ENCODE results near the gene CHTOP. TPM values are rescaled to one million over a fixed set of nuclear protein-coding genes. Genes with fewer than 3 reads are reported as not detected.

Gene CHTOP
- total and polyA plus RNA-seq, 2 of the 13 experiments (the other 11 are each of a cell fraction or from before 2014, with no cell fraction given) = 38.0 to 51.9 TPM

DNA sequence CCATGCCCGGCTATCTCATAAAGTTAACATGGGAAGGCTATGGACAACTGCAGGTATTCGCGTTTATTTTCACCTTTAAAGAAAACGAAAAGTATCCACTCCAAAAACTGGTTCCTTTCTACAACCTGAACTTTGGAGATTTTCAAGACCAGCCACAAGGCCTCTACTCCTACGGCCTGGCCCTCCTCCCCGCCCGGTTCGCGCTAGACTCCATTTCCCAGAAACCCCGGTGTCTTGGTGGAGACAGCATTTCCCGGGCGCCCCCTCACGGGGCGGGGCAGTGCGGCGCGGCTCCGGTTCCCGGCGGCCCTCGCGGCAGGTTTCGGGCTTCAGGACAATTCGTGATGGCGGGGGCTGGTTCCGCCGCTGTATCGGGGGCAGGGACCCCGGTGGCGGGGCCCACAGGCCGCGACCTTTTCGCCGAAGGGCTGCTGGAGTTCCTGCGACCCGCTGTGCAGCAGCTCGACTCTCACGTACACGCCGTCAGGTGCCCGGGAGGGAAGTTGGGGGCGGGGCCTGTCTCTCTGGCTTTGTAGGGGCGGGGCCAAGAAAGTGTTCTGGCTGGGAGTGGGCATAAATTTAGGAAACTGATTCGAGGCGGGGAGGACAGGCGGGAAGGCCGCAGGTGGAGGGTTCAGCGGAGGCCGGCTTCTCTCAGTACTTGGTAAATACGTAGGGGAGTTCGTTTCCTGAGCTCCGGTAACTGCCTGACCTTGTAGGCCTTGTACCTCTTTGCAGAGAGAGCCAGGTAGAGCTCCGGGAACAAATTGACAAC lies 24.7 kb downstream of the CHTOP start, which contains the start of gene SNAPIN (continued):
- TF ChIP-seq ZBTB4 (CRISPR knock-in tag; IDR thresholded peaks at IDR 0.05; ENCODE audit: borderline replicate concordance) = no peak
- no peak for TF ChIP-seq GLI4 (CRISPR knock-in tag; IDR thresholded peaks at IDR 0.05; ENCODE audit: borderline replicate concordance)
- no peak for TF ChIP-seq NR2F1 (CRISPR knock-in tag; IDR thresholded peaks at IDR 0.05)
- TF ChIP-seq, protein P1, sequence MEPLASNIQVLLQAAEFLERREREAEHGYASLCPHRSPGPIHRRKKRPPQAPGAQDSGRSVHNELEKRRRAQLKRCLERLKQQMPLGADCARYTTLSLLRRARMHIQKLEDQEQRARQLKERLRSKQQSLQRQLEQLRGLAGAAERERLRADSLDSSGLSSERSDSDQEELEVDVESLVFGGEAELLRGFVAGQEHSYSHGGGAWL (CRISPR knock-in tag; IDR thresholded peaks at IDR 0.05) = peak; percentile 35; the same call in 1 of the 2 replicates
- peak; percentile 89; the same call in 1 of the 2 replicates for TF ChIP-seq ZNF414 (CRISPR knock-in tag; IDR thresholded peaks at IDR 0.05)
- TF ChIP-seq ZMAT3 (CRISPR knock-in tag; conservative IDR thresholded peaks at IDR 0.05) = no peak; the same call in 1 of the 2 replicates
- no peak for TF ChIP-seq HNF4A (CRISPR knock-in tag; IDR thresholded peaks at IDR 0.05)
- no peak for TF ChIP-seq WIZ (CRISPR knock-in tag; IDR thresholded peaks at IDR 0.05)
- peak; percentile 68; the same call in 1 of the 2 replicates for TF ChIP-seq MAF1 (CRISPR knock-in tag; IDR thresholded peaks at IDR 0.05; ENCODE audit: borderline replicate concordance)
- TF ChIP-seq SKI (IDR thresholded peaks at IDR 0.05; ENCODE audit: partially characterized antibody) = no peak
- no peak for TF ChIP-seq ZKSCAN8 (CRISPR knock-in tag; IDR thresholded peaks at IDR 0.05; ENCODE audit: borderline replicate concordance)
- no peak; the same call in 1 of the 2 replicates for TF ChIP-seq ETV5 (CRISPR knock-in tag; IDR thresholded peaks at IDR 0.05; ENCODE audit: borderline replicate concordance)
- no peak for TF ChIP-seq HES4 (CRISPR knock-in tag; IDR thresholded peaks at IDR 0.05; ENCODE audit: borderline replicate concordance)
- TF ChIP-seq ZNF841 (CRISPR knock-in tag; IDR thresholded peaks at IDR 0.05; ENCODE audit: borderline replicate concordance) = no peak
- TF ChIP-seq, protein P2, sequence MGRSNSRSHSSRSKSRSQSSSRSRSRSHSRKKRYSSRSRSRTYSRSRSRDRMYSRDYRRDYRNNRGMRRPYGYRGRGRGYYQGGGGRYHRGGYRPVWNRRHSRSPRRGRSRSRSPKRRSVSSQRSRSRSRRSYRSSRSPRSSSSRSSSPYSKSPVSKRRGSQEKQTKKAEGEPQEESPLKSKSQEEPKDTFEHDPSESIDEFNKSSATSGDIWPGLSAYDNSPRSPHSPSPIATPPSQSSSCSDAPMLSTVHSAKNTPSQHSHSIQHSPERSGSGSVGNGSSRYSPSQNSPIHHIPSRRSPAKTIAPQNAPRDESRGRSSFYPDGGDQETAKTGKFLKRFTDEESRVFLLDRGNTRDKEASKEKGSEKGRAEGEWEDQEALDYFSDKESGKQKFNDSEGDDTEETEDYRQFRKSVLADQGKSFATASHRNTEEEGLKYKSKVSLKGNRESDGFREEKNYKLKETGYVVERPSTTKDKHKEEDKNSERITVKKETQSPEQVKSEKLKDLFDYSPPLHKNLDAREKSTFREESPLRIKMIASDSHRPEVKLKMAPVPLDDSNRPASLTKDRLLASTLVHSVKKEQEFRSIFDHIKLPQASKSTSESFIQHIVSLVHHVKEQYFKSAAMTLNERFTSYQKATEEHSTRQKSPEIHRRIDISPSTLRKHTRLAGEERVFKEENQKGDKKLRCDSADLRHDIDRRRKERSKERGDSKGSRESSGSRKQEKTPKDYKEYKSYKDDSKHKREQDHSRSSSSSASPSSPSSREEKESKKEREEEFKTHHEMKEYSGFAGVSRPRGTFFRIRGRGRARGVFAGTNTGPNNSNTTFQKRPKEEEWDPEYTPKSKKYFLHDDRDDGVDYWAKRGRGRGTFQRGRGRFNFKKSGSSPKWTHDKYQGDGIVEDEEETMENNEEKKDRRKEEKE (IDR thresholded peaks at IDR 0.05) = no peak
- TF ChIP-seq CBFB (CRISPR knock-in tag; IDR thresholded peaks at IDR 0.05) = 0 out of 2 replicates have a peak, but pooled peaks have one; percentile 22
- no peak for TF ChIP-seq ONECUT2 (CRISPR knock-in tag; IDR thresholded peaks at IDR 0.05)
- no peak for TF ChIP-seq TCF7L2 (IDR thresholded peaks at IDR 0.05; ENCODE audit: low read depth, low read length)
- no peak for TF ChIP-seq ZNF260 (CRISPR knock-in tag; IDR thresholded peaks at IDR 0.05; ENCODE audit: borderline replicate concordance, low read depth)
- TF ChIP-seq, protein P3, sequence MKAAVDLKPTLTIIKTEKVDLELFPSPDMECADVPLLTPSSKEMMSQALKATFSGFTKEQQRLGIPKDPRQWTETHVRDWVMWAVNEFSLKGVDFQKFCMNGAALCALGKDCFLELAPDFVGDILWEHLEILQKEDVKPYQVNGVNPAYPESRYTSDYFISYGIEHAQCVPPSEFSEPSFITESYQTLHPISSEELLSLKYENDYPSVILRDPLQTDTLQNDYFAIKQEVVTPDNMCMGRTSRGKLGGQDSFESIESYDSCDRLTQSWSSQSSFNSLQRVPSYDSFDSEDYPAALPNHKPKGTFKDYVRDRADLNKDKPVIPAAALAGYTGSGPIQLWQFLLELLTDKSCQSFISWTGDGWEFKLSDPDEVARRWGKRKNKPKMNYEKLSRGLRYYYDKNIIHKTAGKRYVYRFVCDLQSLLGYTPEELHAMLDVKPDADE (CRISPR knock-in tag; IDR thresholded peaks at IDR 0.05) = no peak

Data from HepG2 (cell line).